ENCODE results near the gene ZNF76.

DNA sequence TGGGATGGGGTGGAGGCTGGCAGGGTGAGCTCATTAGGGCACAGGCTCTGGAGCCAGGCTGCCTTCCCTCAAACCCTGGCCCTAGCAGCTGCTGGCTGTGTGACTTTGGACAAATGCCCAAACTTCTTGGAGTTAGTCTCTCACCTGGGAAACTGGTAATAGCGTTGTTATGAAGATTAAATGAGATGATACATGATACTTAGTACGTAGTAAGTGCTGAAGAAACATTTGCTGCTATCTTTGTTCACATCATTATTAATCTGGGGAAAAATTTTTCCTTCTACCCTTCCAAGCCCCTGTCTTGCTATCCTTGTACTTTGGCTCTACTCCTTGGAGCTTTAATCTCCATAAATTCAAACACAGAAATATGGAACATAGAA, 60.5 kb downstream of the ZNF76 start:
- TF ChIP-seq POLR2AphosphoS5 (IDR thresholded peaks at IDR 0.05; ENCODE audit: borderline replicate concordance, low read depth, low read length) (no peak), EZH2 (IDR thresholded peaks at IDR 0.05) (no peak), FOXP2 (optimal IDR thresholded peaks at IDR 0.05; ENCODE audit: control extremely low read depth, extremely low read length, insufficient read depth) (no peak)
